ENCODE measurements around the gene MRPS25. TPM values are rescaled to one million over a fixed set of nuclear protein-coding genes. Genes with fewer than 3 reads are reported as not detected.

MRPS25 gene
- total RNA-seq, 4 donors from 2014 or later = 22.3 to 46.8 (median 29.2) TPM

- Histone ChIP-seq H3K4me3 (no peak overlapping the region), H3K4me1 (peaks cover 12% of the 10 kb centered on the region), H3K27ac (no peak overlapping the region), H3K27me3 (no peaks in the 10 kb centered on the region), H3K9me3 (no peaks in the 10 kb centered on the region), H3K36me3 (peaks cover 62% of the 10 kb centered on the region)
- TF ChIP-seq EP300 (IDR thresholded peaks at IDR 0.05) = no peak
- no peak for TF ChIP-seq POLR2AphosphoS5 (IDR thresholded peaks at IDR 0.05)
- no peak for TF ChIP-seq POLR2A (IDR thresholded peaks at IDR 0.05)
- no peak for TF ChIP-seq CTCF (IDR thresholded peaks at IDR 0.05)
- DNase-seq (ENCODE audit: low spot score in 2 of 2) = no peak
- 84% methylated on average over 5 of the region's 5 CpGs for WGBS
Observed at GRCh38 chr3:15094187-15094875, 29.2 kb upstream of the MRPS25 start.

- Histone ChIP-seq H3K4me3 (no peak overlapping the region), H3K36me3 (peaks cover 67% of the 10 kb centered on the region), H3K27ac (no peak overlapping the region), H3K27me3 (no peaks in the 10 kb centered on the region), H3K4me1 (peaks cover 6% of the 10 kb centered on the region), H3K9me3 (no peaks in the 10 kb centered on the region)
- TF ChIP-seq POLR2A (IDR thresholded peaks at IDR 0.05) (no peak), CTCF (IDR thresholded peaks at IDR 0.05) (no peak), POLR2AphosphoS5 (IDR thresholded peaks at IDR 0.05) (no peak), EP300 (IDR thresholded peaks at IDR 0.05) (no peak)
- WGBS = 97% methylated on average over 1 of the region's 1 CpG
- no peak for DNase-seq (ENCODE audit: low spot score in 2 of 2)
Observed at GRCh38 chr3:15092686-15093085, 27.6 kb upstream of the MRPS25 start.

- Histone ChIP-seq H3K27me3 (no peaks in the 10 kb centered on the region), H3K4me1 (no peaks in the 10 kb centered on the region), H3K4me3 (no peak overlapping the region), H3K27ac (no peak overlapping the region), H3K36me3 (peaks cover 76% of the 10 kb centered on the region), H3K9me3 (no peaks in the 10 kb centered on the region)
- no peak for DNase-seq (ENCODE audit: low spot score in 2 of 2)
- 91% methylated on average over 5 of the region's 5 CpGs for WGBS
- no peak for TF ChIP-seq POLR2A (IDR thresholded peaks at IDR 0.05)
- no peak for TF ChIP-seq EP300 (IDR thresholded peaks at IDR 0.05)
- TF ChIP-seq CTCF (IDR thresholded peaks at IDR 0.05) = no peak
- no peak for TF ChIP-seq POLR2AphosphoS5 (IDR thresholded peaks at IDR 0.05)
Observed at GRCh38 chr3:15091575-15091974, 26.5 kb upstream of the MRPS25 start.

GRCh38 chr3:15089201-15089600 is 24.1 kb upstream of the MRPS25 start:
- H3K4me1 ChIP-seq = no peaks in the 10 kb centered on the region
- H3K9me3 ChIP-seq = no peaks in the 10 kb centered on the region
- peaks cover 76% of the 10 kb centered on the region for H3K36me3 ChIP-seq
- H3K27ac ChIP-seq = no peak overlapping the region
- DNase-seq (ENCODE audit: low spot score in 2 of 2) = no peak
- TF ChIP-seq POLR2AphosphoS5 (IDR thresholded peaks at IDR 0.05) = no peak
- no peak for TF ChIP-seq POLR2A (IDR thresholded peaks at IDR 0.05)
- no peak for TF ChIP-seq CTCF (IDR thresholded peaks at IDR 0.05)
- TF ChIP-seq EP300 (IDR thresholded peaks at IDR 0.05) = no peak
- no peaks in the 10 kb centered on the region for H3K27me3 ChIP-seq
- no peak overlapping the region for H3K4me3 ChIP-seq
- WGBS = 90% methylated on average over 1 of the region's 1 CpG

GRCh38 chr3:15086699-15087098 is 21.6 kb upstream of the MRPS25 start:
- TF ChIP-seq CTCF (IDR thresholded peaks at IDR 0.05) (no peak), POLR2AphosphoS5 (IDR thresholded peaks at IDR 0.05) (no peak), EP300 (IDR thresholded peaks at IDR 0.05) (no peak), POLR2A (IDR thresholded peaks at IDR 0.05) (no peak)

More at GRCh38 chr3:15086699-15087098, 21.6 kb upstream of the MRPS25 start:
- DNase-seq (ENCODE audit: low spot score in 2 of 2) = no peak
- Histone ChIP-seq H3K9me3 (no peaks in the 10 kb centered on the region), H3K36me3 (peaks cover 80% of the 10 kb centered on the region), H3K4me3 (no peak overlapping the region), H3K27ac (no peak overlapping the region), H3K27me3 (no peaks in the 10 kb centered on the region), H3K4me1 (no peaks in the 10 kb centered on the region)
- WGBS = 84% methylated on average over 2 of the region's 2 CpGs

Data from suprapubic skin (tissue), 4 donors.